GM12878 (cell line): ENCODE results near the gene IRAK3. TPM values are rescaled to one million over a fixed set of nuclear protein-coding genes. Genes with fewer than 3 reads are reported as not detected.
"Not testable (repeated sequence)": the region's sequence is repeated elsewhere in the genome, so short reads cannot be mapped to it uniquely, and the experiment has no call there.

ENCODE experiments used
- ATAC-seq: fragments of 200-7000 bp; cut with Tn5 transposase; 3 replicates; pipeline ENCODE4 v1.9.1; 2020; ENCODE audit warnings: mild to moderate bottlenecking, moderate library complexity
- BruUV-seq: library from RNA; stranded (reverse); fragments of 400-500 nt; replicated peaks from 2 replicates; lab custom pipeline; 2021; lab: Mats Ljungman, UMichigan
- CTCF ChIA-PET: fragments of 300-600 bp; sonication (Branson Sonifier 250); formaldehyde crosslinking; extraction: SDS; loops from one replicate; lab custom pipeline; 2021; ENCODE audit warnings: inconsistent platforms; lab: Yijun Ruan, JAX
- POLR2A ChIA-PET: fragments of 350-600 bp; formaldehyde crosslinking; extraction: SDS; loops from one replicate; lab custom pipeline; 2021; ENCODE audit warnings: inconsistent platforms; lab: Charles Lee
- RAD21 ChIA-PET: fragments of 300-600 bp; sonication (Branson Sonifier 250); formaldehyde crosslinking; loops from one replicate; lab custom pipeline; 2023; ENCODE audit warnings: antibody characterized with exemption; ENCODE audit not compliant: unreplicated experiment; lab: Charles Lee
- SMC1A ChIA-PET: fragments of 300-600 bp; sonication (Branson Sonifier 250); formaldehyde crosslinking; loops from one replicate; lab custom pipeline; 2023; ENCODE audit not compliant: unreplicated experiment, uncharacterized antibody; lab: Charles Lee
- DNase-seq: peaks from one replicate; pipeline ENCODE4 v3.0.0-alpha.2; 2011; ENCODE audit warnings: low read depth, low spot score
- FAIRE-seq: peaks from 3 replicates; lab custom pipeline; 2011; peaks lifted over from hg19 to GRCh38; lab: Jason Lieb, UNC
- H2AFZ ChIP-seq: 2 replicates; pipeline ENCODE4 v1.6.0; 2011; ENCODE audit warnings: low read depth, low read length, control low read depth; ENCODE audit not compliant: control insufficient read depth
- H3K27ac ChIP-seq: 2 replicates; pipeline ENCODE4 v1.5.1; 2011; ENCODE audit warnings: control low read depth; ENCODE audit not compliant: control insufficient read depth, insufficient read depth
- H3K27me3 ChIP-seq, 2 experiments: replicated peaks in 1 of 2; 2 replicates each; pipeline versions ENCODE4 v1.6.0 to v1.6.1; 2011; ENCODE audit warnings: low read length in 1 of 2; ENCODE audit not compliant: control insufficient read depth in 2 of 2, insufficient read depth in 2 of 2
- H3K36me3 ChIP-seq, 2 experiments: 2 replicates each; pipeline ENCODE4 v1.5.1; 2011; ENCODE audit warnings: low read length in 1 of 2; ENCODE audit not compliant: control insufficient read depth in 2 of 2, insufficient read depth in 2 of 2
- H3K4me1 ChIP-seq: 2 replicates; pipeline ENCODE4 v1.6.1; 2011; ENCODE audit warnings: mild to moderate bottlenecking, low read length, moderate library complexity, mixed read lengths; ENCODE audit not compliant: control insufficient read depth, insufficient read depth
- H3K4me2 ChIP-seq: 2 replicates; pipeline ENCODE4 v1.6.0; 2011; ENCODE audit warnings: control low read depth; ENCODE audit not compliant: control insufficient read depth, insufficient read depth
- H3K4me3 ChIP-seq: fragments of 200-600 bp; sonication (generic); 2 replicates; pipeline ENCODE4 v1.5.1; 2016
- H3K79me2 ChIP-seq: 2 replicates; pipeline ENCODE4 v1.6.0; 2011; ENCODE audit warnings: low read length; ENCODE audit not compliant: control insufficient read depth, insufficient read depth
- H3K9ac ChIP-seq: 2 replicates; pipeline ENCODE4 v1.8.0; 2011; ENCODE audit warnings: low read length, control low read depth, mixed read lengths; ENCODE audit not compliant: control insufficient read depth, insufficient read depth
- H3K9me3 ChIP-seq: replicated peaks from 3 replicates; pipeline ENCODE4 v1.5.1; 2011; ENCODE audit warnings: mild to moderate bottlenecking, low read length; ENCODE audit not compliant: control insufficient read depth, insufficient read depth
- H4K20me1 ChIP-seq: 2 replicates; pipeline ENCODE4 v1.6.0; 2011; ENCODE audit not compliant: control insufficient read depth, insufficient read depth
- MEF2A ChIP-seq: IDR thresholded peaks from 2 replicates; pipeline ENCODE4 v1.6.1; 2011; ENCODE audit warnings: low read depth, mild to moderate bottlenecking, low read length, moderate library complexity; ENCODE audit not compliant: insufficient read depth
- RCOR1 ChIP-seq: conservative IDR thresholded peaks from 2 replicates; pipeline ENCODE4 v1.6.1; 2012; ENCODE audit warnings: low read depth, low read length, improper control_type of control experiment
- WGBS: methylation state at CpG from one replicate; pipeline ENCODE4 v1.1.6; 2016; ENCODE audit warnings: low lambda C conversion rate; ENCODE audit not compliant: insufficient replicate concordance, insufficient coverage; ENCODE audit errors: missing lambda C conversion rate; 5-methylcytosine and 5-hydroxymethylcytosine counted together
- in situ Hi-C: fragments of 300-500 bp; cut with MboI; formaldehyde crosslinking; loops from 9 replicates; pipeline ENCODE4 v1.14.3; 2018; ENCODE audit warnings: mixed read lengths
- intact Hi-C: fragments of 100-400 bp; cut with micrococcal nuclease; formaldehyde crosslinking; loops from one replicate; pipeline ENCODE4 v1.14.2; 2022; ENCODE audit not compliant: unreplicated experiment
- polyA plus RNA-seq, 11 experiments: library from polyadenylated mRNA; depleted of rRNA in 4 of 11; unstranded in 6 of 11; stranded (reverse) in 5 of 11; fragments of >200 nt; fragmentation: Nextera tagmentation in 4 of 11; fragmentation: Illumina TruSeq in 1 of 11; extraction: Ambion mirVana in 4 of 11; extraction: Trizol in 1 of 11; gene quantifications; 1 replicate in 1 of 11; 2 replicates in 10 of 11; pipeline versions ENCODE4 v1.2.1 to v1.2.3, GENCODE V29; 2011 to 2016; ENCODE audit warnings: inconsistent platforms in 2 of 11, missing spikeins in 2 of 11, low read depth in 1 of 11
- total RNA-seq, 4 experiments: library from RNA; depleted of rRNA in 3 of 4; stranded (reverse); fragments of >200 nt in 3 of 4; fragmentation: Illumina TruSeq in 1 of 4; extraction: Trizol in 1 of 4; gene quantifications; 2 replicates each; pipeline versions ENCODE4 v1.2.1 to v1.2.3, GENCODE V29; 2013 to 2021
- TF ChIP-seq, protein P1 (sequence below): fragments of 450-650 bp; formaldehyde crosslinking; IDR thresholded peaks from 2 replicates; pipeline ENCODE4 v1.4.0; 2022; ENCODE audit warnings: mild to moderate bottlenecking, moderate library complexity

Gene IRAK3
- total and polyA plus RNA-seq, 10 of the 15 experiments (the other 5 are each of a cell fraction or from before 2014, with no cell fraction given), result 1.4 to 14.1 (median 5.4) TPM

DNA sequence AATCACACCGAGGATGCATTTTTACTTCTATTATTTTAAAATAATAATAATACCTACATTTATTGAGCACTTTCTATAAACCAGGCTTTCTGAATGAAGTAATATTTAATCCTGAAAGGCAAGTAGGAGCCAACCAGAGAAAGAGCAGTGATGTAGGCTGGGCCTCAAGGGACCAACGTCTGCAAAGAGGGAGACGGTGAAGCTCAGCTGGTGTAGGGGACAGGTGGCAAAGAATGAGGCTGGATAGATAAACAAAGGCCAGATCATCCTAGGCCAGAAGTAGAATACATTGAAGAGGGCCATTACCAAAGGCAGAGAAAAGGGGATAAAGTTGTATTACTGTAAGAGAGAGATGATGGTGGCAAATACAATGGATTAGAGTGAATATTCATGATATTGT, 18.4 kb upstream of the IRAK3 start:
- no TSS peak for BruUV-seq
- Histone ChIP-seq H3K27ac (no peak overlapping the region), H3K79me2 (peaks cover 31% of the 10 kb centered on the region), H3K36me3 (peaks cover 0 to 6% of the 10 kb centered on the region in 2 experiments; a peak in 1 of 4 replicates), H3K9ac (no peak overlapping the region), H4K20me1 (no peaks in the 10 kb centered on the region)
- FAIRE-seq (no peak), DNase-seq (no peak)
- ChIA-PET SMC1A (no interaction called here), POLR2A (no interaction called here)
- in situ Hi-C loops, result no loop called here
- whole genome bisulfite sequencing, result 98% methylated on average over 3 of the region's 3 CpGs
- TF ChIP-seq, protein P1, sequence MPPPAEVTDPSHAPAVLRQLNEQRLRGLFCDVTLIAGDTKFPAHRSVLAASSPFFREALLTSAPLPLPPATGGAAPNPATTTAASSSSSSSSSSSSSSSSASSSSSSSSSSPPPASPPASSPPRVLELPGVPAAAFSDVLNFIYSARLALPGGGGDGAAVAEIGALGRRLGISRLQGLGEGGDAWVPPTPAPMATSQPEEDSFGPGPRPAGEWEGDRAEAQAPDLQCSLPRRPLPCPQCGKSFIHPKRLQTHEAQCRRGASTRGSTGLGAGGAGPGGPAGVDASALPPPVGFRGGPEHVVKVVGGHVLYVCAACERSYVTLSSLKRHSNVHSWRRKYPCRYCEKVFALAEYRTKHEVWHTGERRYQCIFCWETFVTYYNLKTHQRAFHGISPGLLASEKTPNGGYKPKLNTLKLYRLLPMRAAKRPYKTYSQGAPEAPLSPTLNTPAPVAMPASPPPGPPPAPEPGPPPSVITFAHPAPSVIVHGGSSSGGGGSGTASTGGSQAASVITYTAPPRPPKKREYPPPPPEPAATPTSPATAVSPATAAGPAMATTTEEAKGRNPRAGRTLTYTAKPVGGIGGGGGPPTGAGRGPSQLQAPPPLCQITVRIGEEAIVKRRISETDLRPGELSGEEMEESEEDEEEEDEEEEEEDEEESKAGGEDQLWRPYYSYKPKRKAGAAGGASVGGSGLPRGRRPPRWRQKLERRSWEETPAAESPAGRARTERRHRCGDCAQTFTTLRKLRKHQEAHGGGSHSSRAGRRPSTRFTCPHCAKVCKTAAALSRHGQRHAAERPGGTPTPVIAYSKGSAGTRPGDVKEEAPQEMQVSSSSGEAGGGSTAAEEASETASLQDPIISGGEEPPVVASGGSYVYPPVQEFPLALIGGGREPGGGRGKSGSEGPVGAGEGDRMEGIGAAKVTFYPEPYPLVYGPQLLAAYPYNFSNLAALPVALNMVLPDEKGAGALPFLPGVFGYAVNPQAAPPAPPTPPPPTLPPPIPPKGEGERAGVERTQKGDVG, result no peak
- no peak for TF ChIP-seq MEF2A
- TF ChIP-seq RCOR1, result no peak
- TF ChIP-seq, all 136 proteins: peak for 0
- Histone ChIP-seq H3K4me3 (no peak overlapping the region), H3K9me3 (peaks cover 13% of the 10 kb centered on the region), H3K4me2 (no peak overlapping the region; the same call in 1 of the 2 replicates), H2AFZ (no peak overlapping the region), H3K4me1 (no peaks in the 10 kb centered on the region), H3K27me3 (no peaks in the 10 kb centered on the region)
- intact Hi-C loops, result loop anchor here (1.0 kb wide), 1 partner anchor 64 kb away; no protein-coding TSS in a partner anchor
- RAD21 ChIA-PET, result interaction anchor here (1.0 to 2.8 kb wide), 2 partner anchors 45 to 65 kb away, joined by 3 to 11 read pairs; no protein-coding TSS in a partner anchor
- CTCF ChIA-PET, result no interaction called here
- ATAC-seq, result no peak

DNA sequence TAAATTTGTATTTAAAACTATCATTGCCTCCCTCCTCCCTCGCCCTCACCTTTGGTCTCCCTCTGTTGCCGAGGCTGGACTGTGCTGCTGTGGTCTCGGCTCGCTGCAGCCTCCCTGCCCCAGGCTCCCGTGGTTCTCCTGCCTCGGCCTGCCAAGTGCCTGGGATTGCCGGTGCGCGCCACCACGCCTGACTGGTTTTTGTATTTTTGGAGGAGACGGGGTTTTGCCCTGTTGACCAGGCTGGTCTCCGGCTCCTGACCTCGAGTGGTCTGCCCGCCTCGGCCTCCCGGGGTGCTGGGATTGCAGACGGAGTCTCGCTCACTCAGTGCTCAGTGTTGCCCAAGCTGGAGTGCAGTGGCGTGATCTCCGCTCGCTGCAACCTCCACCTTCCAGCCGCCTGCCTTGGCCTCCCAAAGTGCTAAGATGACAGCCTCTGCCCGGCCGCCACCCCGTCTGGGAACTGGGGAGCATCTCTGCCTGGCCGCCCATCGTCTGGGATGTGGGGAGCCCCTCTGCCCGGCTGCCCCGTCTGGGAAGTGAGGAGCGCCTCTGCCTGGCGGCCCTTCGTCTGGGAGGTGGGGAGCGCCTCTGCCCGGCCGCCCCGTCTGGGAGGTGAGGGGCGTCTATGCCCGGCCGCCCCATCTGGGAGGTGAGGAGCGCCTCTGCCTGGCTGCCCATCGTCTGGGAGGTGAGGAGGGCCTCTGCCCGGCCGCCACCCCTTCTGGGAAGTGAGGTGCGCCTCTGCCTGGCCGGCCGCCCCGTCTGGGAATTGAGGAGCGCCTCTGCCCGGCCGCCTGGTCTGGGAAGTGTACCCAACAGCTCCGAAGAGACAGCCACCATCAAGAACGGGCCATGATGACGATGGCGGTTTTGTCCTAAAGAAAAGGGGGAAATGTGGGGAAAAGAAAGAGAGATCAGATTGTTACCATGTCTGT, 14.4 kb upstream of the IRAK3 start:
- ATAC-seq, H2AFZ ChIP-seq, intact Hi-C loops, CTCF ChIA-PET, in situ Hi-C loops, H3K9me3 ChIP-seq, RAD21 ChIA-PET, H3K36me3 ChIP-seq, H3K4me3 ChIP-seq, H3K79me2 ChIP-seq, POLR2A ChIA-PET, H3K4me1 ChIP-seq, FAIRE-seq, H3K27me3 ChIP-seq, H3K4me2 ChIP-seq, H4K20me1 ChIP-seq, H3K27ac ChIP-seq, DNase-seq, H3K9ac ChIP-seq, BruUV-seq: not testable (repeated sequence)
- SMC1A ChIA-PET, result interaction anchor here (1.1 to 1.8 kb wide), 2 partner anchors 9 to 61 kb away, joined by 4 read pairs; no protein-coding TSS in a partner anchor
- 84% methylated on average over 46 of the region's 54 CpGs for WGBS
